Measurements from ENCODE around the gene TCEAL5. TPM values are rescaled to one million over a fixed set of nuclear protein-coding genes. Genes with fewer than 3 reads are reported as not detected.

TCEAL5 gene
- total RNA-seq, 1 donor from 2014 or later, result not detected

GRCh38 chrX:103279624-103280023 is 3.1 kb upstream of the TCEAL5 start:
- H3K27ac Mint-ChIP-seq, result no peak overlapping the region
- H3K27me3 ChIP-seq, result no peaks in the 10 kb centered on the region
- H3K4me3 ChIP-seq, result no peak overlapping the region
- no peak overlapping the region for H3K4me3 Mint-ChIP-seq
- TF ChIP-seq EZH2phosphoT487 (IDR thresholded peaks at IDR 0.05), result no peak
- TF ChIP-seq EZH2 (IDR thresholded peaks at IDR 0.05), result no peak
- TF ChIP-seq CTCF (IDR thresholded peaks at IDR 0.05), result no peak
- H3K27me3 Mint-ChIP-seq (ENCODE audit: insufficient read depth, low read depth), result peaks cover 7% of the 10 kb centered on the region
- no peak for DNase-seq (ENCODE audit: low spot score)
- no peaks in the 10 kb centered on the region for H3K4me1 ChIP-seq
- no peaks in the 10 kb centered on the region for H3F3A ChIP-seq (ENCODE audit: low read depth)
- H3K79me2 ChIP-seq (ENCODE audit: low read depth), result no peaks in the 10 kb centered on the region
- no peak overlapping the region for H2AFZ ChIP-seq (replicated peaks)
- no peak overlapping the region for H3K4me2 ChIP-seq
- no peaks in the 10 kb centered on the region for H4K20me1 ChIP-seq (ENCODE audit: low read depth)
- no peak overlapping the region for H3K27ac ChIP-seq
- H3K4me1 Mint-ChIP-seq, result peaks cover 2% of the 10 kb centered on the region
- no peaks in the 10 kb centered on the region for H3K36me3 ChIP-seq
- H3K9me3 ChIP-seq (ENCODE audit: low read depth), result no peaks in the 10 kb centered on the region
- H3K36me3 Mint-ChIP-seq, result no peaks in the 10 kb centered on the region
- peaks cover 4% of the 10 kb centered on the region for H3K9me3 Mint-ChIP-seq
- no peak overlapping the region for H3K9ac ChIP-seq

GRCh38 chrX:103275947-103276567 is 493 bp downstream of the TCEAL5 start:
- Histone ChIP-seq H3K79me2 (ENCODE audit: low read depth) (no peaks in the 10 kb centered on the region), H3K27me3 (no peaks in the 10 kb centered on the region), H3K4me2 (no peak overlapping the region), H2AFZ (replicated peaks) (no peak overlapping the region), H3K9ac (no peak overlapping the region), H3K27ac (no peak overlapping the region), H3K9me3 (ENCODE audit: low read depth) (no peaks in the 10 kb centered on the region), H4K20me1 (ENCODE audit: low read depth) (no peaks in the 10 kb centered on the region), H3K4me1 (no peaks in the 10 kb centered on the region), H3F3A (ENCODE audit: low read depth) (no peaks in the 10 kb centered on the region), H3K4me3 (no peak overlapping the region), H3K36me3 (no peaks in the 10 kb centered on the region)
- H3K9me3 Mint-ChIP-seq, result no peaks in the 10 kb centered on the region
- peaks cover 4% of the 10 kb centered on the region for H3K27me3 Mint-ChIP-seq (ENCODE audit: insufficient read depth, low read depth)
- H3K36me3 Mint-ChIP-seq, result no peaks in the 10 kb centered on the region
- TF ChIP-seq CTCF (IDR thresholded peaks at IDR 0.05), result no peak
- TF ChIP-seq EZH2phosphoT487 (IDR thresholded peaks at IDR 0.05), result no peak
- no peak for TF ChIP-seq EZH2 (IDR thresholded peaks at IDR 0.05)
- peaks cover 2% of the 10 kb centered on the region for H3K4me1 Mint-ChIP-seq
- H3K27ac Mint-ChIP-seq, result no peak overlapping the region
- no peak for DNase-seq (ENCODE audit: low spot score)
- H3K4me3 Mint-ChIP-seq, result peak overlapping the region; percentile 70

GRCh38 chrX:103274284-103274683 is 2.3 kb downstream of the TCEAL5 start:
- TF ChIP-seq EZH2phosphoT487 (IDR thresholded peaks at IDR 0.05), result no peak
- Mint-ChIP-seq H3K4me3 (no peak overlapping the region), H3K36me3 (no peaks in the 10 kb centered on the region), H3K9me3 (no peaks in the 10 kb centered on the region), H3K27me3 (ENCODE audit: insufficient read depth, low read depth) (peaks cover 4% of the 10 kb centered on the region), H3K27ac (no peak overlapping the region), H3K4me1 (peaks cover 2% of the 10 kb centered on the region)
- Histone ChIP-seq H3K79me2 (ENCODE audit: low read depth) (no peaks in the 10 kb centered on the region), H3F3A (ENCODE audit: low read depth) (no peaks in the 10 kb centered on the region), H3K4me1 (no peaks in the 10 kb centered on the region), H3K9me3 (ENCODE audit: low read depth) (no peaks in the 10 kb centered on the region), H2AFZ (replicated peaks) (no peak overlapping the region), H3K4me2 (no peak overlapping the region), H3K36me3 (no peaks in the 10 kb centered on the region), H3K4me3 (no peak overlapping the region), H3K27me3 (no peaks in the 10 kb centered on the region), H3K9ac (no peak overlapping the region), H4K20me1 (ENCODE audit: low read depth) (no peaks in the 10 kb centered on the region), H3K27ac (no peak overlapping the region)
- DNase-seq (ENCODE audit: low spot score), result no peak

GRCh38 chrX:103258275-103258674 is 18.3 kb downstream of the TCEAL5 start:
- H3K4me2 ChIP-seq, result no peak overlapping the region
- no peak for DNase-seq (ENCODE audit: low spot score)
- no peak overlapping the region for H3K27ac Mint-ChIP-seq

More at GRCh38 chrX:103258275-103258674, 18.3 kb downstream of the TCEAL5 start:
- H3K36me3 Mint-ChIP-seq, result peaks cover 5% of the 10 kb centered on the region
- no peaks in the 10 kb centered on the region for H3K27me3 ChIP-seq
- H3K27ac ChIP-seq, result no peak overlapping the region
- H3F3A ChIP-seq (ENCODE audit: low read depth), result peaks cover 17% of the 10 kb centered on the region
- no peak overlapping the region for H2AFZ ChIP-seq (replicated peaks)
- no peak overlapping the region for H3K4me3 Mint-ChIP-seq
- peaks cover 7% of the 10 kb centered on the region for H3K4me1 ChIP-seq
- H3K27me3 Mint-ChIP-seq (ENCODE audit: insufficient read depth, low read depth), result peaks cover 2% of the 10 kb centered on the region
- H3K79me2 ChIP-seq (ENCODE audit: low read depth), result peaks cover 7% of the 10 kb centered on the region
- H3K9me3 ChIP-seq (ENCODE audit: low read depth), result no peaks in the 10 kb centered on the region
- no peak for TF ChIP-seq EZH2phosphoT487 (IDR thresholded peaks at IDR 0.05)
- TF ChIP-seq CTCF (IDR thresholded peaks at IDR 0.05), result no peak
- TF ChIP-seq EZH2 (IDR thresholded peaks at IDR 0.05), result no peak
- no peak overlapping the region for H3K9ac ChIP-seq
- H4K20me1 ChIP-seq (ENCODE audit: low read depth), result no peaks in the 10 kb centered on the region
- no peaks in the 10 kb centered on the region for H3K9me3 Mint-ChIP-seq
- no peaks in the 10 kb centered on the region for H3K36me3 ChIP-seq
- no peak overlapping the region for H3K4me3 ChIP-seq
- peaks cover 18% of the 10 kb centered on the region for H3K4me1 Mint-ChIP-seq
